HG02981 (cell line): ENCODE data around the gene WWOX.

ENCODE experiments used
- ATAC-seq: cut with Tn5 transposase; IDR thresholded peaks from one replicate; pipeline ENCODE4 v1.9.1; 2021; ENCODE audit warnings: mild to moderate bottlenecking, moderate library complexity; ENCODE audit not compliant: unreplicated experiment

WWOX gene

GRCh38 chr16:78635807-78636206 lies 536.4 kb downstream of the WWOX start:
- no peak for ATAC-seq

DNA sequence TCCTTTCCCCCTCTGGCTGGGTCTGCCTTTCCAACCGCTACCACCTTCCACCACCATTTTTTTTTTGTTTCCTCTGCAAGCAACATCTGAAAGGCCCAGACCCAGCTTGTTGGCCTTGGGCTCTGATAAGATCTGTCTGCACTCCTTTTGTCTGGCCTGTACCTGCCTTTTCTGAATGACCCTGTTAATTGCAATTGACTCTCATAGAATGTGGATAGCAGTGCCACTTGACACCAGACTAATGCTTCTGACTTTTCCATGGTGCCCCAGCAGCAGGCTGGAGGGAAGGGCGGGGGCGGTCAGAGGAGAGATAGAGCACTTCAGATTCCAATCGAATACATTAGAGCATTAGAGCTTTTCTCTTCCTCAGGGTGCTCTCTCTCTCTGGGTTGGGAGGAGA lies 538.9 kb downstream of the WWOX start:
- no peak for ATAC-seq

- ATAC-seq, result peak; percentile 57
Observed at GRCh38 chr16:78639775-78640174, 540.3 kb downstream of the WWOX start.

GRCh38 chr16:78640886-78641285 lies 541.4 kb downstream of the WWOX start:
- ATAC-seq, result no peak

DNA sequence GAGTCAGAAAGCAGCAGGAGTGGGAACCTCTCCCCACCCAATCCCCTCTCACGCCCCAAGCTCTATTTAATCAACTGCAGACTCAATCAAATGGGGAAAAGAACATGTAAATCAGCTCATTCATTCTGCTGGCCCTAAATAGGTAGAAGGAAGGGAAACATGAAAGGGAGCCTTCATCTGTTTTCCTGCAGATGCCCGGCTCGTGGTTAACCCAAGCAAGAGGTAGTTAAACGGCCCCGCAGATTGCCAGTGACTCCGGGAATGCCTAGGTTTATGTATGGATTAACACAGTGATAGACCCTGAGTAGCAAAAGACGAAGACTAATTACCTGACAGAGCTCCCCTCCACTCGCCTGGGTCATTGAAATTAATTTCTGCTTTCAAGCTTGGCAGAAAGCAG lies 542.0 kb downstream of the WWOX start:
- ATAC-seq, result no peak

GRCh38 chr16:78642621-78643285 lies 543.3 kb downstream of the WWOX start:
- no peak for ATAC-seq

GRCh38 chr16:78645657-78646056 lies 546.2 kb downstream of the WWOX start:
- ATAC-seq, result no peak

DNA sequence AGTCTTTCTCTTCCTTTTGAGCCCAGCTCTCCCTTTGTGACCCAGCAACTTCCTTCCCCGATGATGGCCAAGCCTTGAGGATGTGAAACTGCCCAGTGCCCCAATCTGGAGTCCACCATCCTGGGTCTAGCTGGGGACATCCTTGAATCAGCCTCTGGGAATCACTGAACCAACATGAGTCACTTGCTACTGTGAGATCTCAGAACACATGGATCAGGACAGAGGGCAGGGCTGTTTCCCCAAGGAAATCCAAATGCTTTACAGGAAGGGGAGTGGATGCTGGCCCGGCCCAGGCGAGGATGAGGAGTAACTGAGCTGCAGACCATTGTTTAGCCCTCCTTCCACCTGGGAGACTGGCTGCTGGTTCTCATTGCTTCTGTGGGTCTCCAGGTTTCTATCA lies 547.6 kb downstream of the WWOX start:
- no peak for ATAC-seq

GRCh38 chr16:78647491-78647890 lies 548.0 kb downstream of the WWOX start:
- no peak for ATAC-seq

GRCh38 chr16:78648517-78648916 lies 549.1 kb downstream of the WWOX start:
- no peak for ATAC-seq

DNA sequence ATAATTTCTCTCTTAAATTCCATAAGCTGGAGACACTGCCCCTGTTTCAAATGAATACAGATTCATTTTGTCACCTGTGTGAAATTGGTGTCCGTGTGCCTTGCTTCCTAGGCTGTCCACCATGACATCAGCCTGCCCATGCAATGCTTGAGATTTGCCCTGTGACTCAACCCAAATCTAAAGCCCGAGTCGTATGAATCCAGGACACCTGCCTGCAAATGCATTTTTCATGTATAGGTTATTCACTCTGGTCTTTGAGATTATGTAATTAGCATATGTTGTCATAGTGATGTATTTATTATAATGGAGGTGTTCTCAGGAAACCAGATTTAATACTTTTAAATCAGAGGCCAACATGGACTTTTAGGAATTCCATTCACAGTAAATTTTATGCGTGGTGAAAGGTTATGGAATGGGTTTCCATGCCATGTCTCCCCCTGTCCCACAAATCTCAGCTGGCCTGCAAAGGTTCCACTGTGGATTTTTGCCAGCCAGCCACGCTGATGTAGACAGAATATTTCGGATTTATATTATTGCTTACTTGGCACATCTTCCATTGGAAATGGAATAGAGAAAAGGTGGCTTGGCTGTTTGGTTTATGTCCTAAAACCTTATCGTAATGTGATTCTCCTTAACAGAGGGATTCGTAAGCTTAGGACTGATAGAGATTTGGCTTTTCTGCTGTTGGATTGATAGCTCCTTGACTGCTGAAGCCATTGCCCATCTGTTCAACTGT lies 551.1 kb downstream of the WWOX start:
- no peak for ATAC-seq

DNA sequence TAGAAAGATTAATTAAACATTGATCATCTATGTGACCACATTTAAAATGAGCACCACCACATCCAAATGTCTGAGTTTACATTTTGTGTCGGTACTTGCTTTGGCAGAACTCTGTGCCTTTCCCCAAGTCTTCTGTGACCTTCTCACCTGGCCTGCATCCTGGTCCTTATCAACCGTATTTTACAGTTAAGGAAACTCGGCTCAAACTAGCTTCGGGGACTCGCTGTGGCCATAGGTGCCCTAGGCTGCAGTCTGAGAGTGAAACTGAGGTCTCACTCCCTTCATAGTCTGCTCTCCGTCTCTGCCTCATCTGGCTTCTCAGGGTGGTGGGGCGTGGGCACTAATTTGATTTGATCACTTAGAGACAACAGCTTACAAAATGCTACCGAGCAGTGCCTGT lies 555.5 kb downstream of the WWOX start:
- no peak for ATAC-seq

DNA sequence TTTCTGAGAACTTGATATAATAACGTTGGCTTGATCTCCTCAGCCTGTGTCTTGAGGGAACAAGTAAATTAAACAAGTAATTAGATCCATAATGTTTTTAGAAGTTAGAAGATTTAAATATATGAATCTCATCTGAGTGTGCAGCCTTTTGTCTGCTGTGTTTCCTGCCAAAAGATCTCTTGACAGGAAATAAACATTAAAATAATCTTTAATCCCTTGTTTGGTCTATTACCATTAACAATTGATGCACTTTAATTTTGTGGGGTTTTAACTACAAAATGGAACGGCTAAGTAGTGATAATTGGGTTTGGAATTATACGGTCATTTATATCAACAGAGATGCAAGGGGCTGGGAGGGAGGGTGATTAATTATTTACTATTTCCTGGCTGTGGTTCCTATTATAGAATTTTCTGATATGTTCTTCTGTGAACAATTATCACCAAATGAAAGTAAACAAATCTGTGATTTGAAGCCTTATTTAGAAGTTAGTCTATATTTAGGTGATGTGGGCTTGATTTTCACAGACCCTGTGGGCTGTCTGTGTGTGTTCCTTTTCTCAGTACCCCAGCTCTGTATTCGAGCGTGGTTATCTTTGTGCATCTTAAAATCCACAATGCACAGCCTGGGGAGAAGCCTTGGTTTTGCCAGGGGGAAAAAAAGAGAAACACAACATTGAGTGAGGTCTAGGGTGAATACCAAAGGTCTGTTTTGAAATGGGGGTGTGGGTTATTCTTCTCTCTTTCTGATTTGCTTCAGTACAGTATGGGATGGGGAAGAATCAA lies 556.1 kb downstream of the WWOX start:
- no peak for ATAC-seq

- ATAC-seq, result no peak
Observed at GRCh38 chr16:78656887-78657286, 557.4 kb downstream of the WWOX start.

DNA sequence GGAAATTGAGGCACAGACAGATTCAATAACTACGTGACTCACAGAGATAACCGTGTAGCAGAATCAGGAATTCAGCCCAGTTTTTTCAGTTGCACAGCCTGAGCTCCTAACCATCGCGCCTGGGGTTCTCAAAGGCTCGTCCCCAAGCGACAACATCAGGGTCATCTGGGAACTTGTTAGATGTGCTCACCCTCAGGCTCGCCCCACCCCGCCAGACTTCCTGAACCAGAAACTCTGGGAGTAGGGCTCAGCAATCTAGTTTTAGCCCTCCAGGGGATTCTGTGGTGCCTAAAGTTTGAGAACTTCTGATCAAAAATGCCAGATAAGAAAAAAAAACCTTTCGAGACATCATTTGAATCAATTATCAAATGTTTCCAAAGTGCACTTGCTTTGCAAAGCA lies 559.8 kb downstream of the WWOX start:
- ATAC-seq, result no peak

DNA sequence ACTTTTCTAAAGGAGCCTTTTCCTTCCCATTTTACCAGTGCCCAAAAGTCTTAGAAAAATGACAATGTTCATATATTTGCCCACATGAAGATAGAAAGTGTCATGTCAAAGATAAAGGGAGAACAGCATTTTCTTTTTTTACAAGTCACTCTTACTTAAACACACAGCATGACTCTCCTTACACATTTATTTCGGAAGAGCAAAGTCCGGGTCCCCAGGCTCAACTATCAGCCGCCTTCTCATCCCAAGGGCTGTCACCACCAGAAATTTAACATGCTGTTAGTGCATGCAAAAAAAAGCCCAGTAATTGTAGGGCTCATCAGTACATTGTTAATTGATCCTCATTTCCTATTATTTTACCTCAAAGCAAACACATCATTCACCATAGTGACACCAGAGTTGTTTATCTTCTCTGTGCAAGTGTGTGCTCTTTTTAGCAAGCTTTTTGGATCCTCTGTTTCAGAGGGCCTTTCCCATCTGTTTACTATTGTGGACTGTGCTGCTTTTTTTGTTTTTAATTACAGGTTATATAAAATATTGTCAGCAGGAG lies 560.3 kb downstream of the WWOX start:
- ATAC-seq, result no peak

- no peak for ATAC-seq
Observed at GRCh38 chr16:78660795-78661194, 561.3 kb downstream of the WWOX start.

DNA sequence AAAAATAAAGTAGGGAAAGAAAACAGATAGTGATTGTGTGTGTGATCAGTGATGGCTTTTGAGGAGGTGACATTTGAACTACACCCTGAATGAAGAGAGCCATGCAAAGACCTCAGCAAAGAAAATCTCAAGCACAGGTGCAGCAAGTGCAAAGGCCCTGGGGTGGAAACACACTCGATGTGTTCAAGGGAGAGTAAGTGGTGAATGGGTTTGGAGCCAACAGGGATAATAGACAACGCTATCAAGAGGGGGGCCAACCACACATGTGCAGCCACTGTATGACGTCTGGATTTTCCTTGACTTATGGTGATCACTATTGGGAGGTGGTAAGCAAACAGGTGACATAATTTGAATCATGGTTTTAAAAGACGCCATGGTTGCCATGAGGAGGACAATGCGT lies 564.2 kb downstream of the WWOX start:
- ATAC-seq, result no peak

GRCh38 chr16:78664811-78665772 lies 565.6 kb downstream of the WWOX start:
- ATAC-seq, result no peak

DNA sequence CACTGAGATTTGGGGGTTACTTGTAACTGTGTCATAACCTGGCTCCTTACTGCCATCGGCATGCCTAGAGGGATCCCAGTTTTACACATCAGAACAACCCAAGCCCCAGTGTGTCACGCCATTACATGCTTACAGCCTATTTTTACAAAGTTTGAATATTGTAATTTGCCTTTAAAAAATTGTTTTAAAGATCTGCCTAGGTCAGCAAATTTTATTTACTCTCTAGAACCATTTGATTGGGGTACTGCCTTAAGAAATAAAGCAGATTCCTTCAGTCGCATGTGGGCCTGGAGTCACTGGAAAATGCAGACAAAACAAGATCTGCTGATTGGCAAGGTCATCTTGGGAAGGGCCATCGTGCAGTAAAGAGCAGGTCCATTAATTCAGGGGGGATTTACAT lies 566.9 kb downstream of the WWOX start:
- ATAC-seq, result no peak

GRCh38 chr16:78667675-78668074 lies 568.2 kb downstream of the WWOX start:
- no peak for ATAC-seq
